ENCODE measurements around the gene MAP7D1. TPM values are rescaled to one million over a fixed set of nuclear protein-coding genes. Genes with fewer than 3 reads are reported as not detected.

The MAP7D1 gene
- total RNA-seq, 1 donor from 2014 or later, result 123 TPM

- no peak for DNase-seq (ENCODE audit: low spot score)
Observed at GRCh38 chr1:36126797-36127500, 29.0 kb upstream of the MAP7D1 start.

DNA sequence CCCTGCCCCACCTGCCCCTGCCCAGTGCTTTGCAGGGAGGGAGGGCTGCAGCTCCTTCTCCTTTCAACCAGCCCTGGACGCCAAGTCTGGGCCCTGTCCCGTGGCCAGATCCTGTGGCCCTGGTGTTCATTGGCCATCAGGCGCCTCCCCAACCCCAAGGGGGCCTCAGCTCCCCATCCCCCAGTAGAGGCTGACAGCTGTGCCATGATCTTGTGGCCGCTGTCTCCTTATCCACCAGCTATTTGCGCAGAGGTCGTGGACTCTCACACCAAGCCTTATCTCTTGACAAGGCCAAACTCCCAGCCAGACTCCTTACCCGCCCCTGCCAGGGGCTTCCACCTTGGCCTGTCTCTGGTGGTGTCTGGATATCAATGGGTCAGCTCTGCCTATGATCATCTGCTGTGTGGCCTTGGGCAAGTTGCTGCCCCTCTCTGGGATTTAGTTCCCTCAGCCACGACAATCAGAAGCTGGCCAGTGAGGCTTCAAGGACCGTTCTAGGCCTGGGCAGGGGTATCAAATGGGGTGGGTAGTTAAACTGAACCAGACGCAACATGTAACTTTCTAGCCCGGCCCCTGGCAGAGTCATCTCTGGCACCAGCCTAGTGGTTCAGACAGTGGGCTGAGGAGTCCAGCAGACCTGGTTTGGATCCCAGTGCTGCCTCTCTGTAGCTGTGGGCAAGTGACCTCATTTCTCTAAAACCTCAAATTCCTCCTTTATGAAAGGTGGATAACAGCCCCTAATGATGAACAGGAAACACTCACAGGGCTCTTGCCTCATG is 27.6 kb upstream of the MAP7D1 start:
- no peak for DNase-seq (ENCODE audit: low spot score)

GRCh38 chr1:36128905-36129206 is 27.1 kb upstream of the MAP7D1 start:
- DNase-seq (ENCODE audit: low spot score), result no peak

- DNase-seq (ENCODE audit: low spot score), result no peak
Observed at GRCh38 chr1:36132029-36132428, 23.9 kb upstream of the MAP7D1 start.

DNA sequence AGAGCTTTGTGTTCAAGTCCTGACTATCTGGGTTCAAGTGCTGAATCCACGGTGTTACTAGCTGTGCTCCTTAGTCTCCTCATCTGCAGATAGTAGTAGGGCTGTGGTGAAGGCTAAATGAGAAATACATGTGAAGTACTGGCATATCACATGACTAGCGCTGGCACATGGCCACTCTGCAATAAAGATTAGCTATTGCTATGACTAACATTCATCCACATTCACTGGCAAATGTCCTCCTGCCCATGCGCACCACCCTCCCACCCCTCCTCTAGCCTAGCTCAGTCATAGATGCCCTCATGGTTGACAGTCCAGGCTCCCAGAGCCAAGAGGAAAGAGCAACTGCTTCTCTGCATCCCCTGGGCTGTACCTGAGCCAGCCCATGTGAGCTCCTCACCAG is 22.5 kb upstream of the MAP7D1 start:
- DNase-seq (ENCODE audit: low spot score), result peak; percentile 84

- no peak for DNase-seq (ENCODE audit: low spot score)
Observed at GRCh38 chr1:36134031-36134430, 21.9 kb upstream of the MAP7D1 start.

DNA sequence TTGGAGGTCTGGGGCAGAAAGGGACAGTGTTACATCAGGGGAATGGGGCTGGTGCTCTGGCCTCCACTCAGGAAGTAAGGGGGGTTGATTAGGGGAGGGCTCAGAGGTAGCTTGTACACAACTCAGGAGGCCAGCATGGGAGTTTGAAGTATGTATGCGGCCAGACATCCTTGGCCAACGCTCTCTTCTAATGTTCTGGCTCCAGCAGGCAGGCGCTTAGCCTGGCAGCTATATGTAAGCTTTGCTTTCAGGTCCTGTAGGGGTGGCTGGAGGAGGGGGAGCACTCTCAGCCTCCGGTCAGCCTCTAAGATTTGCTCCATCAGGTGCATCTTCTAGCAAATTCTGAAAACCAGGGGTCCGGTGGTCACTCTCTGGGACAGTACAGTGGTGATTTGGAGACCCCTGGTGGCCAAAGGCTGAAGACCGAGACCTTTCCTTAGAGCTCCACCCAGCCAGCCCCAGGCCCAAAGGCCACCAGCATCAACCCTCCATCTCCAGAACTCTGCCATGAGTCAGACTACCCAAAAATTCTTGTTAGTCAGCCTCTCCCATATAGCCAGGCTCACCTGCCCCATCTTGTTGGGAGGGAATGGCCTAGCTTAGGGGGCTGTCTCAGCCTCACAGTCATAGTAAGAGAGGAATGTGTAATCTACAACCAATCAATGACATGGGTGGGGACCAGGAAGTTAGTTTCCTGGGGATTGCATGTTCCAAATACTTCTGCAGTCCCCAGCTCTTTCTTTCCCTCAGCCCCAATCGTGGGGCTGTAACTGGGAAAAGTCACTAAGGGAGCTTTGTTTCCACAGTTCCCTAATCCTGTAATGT is 21.2 kb upstream of the MAP7D1 start:
- DNase-seq (ENCODE audit: low spot score), result peak; percentile 41

DNA sequence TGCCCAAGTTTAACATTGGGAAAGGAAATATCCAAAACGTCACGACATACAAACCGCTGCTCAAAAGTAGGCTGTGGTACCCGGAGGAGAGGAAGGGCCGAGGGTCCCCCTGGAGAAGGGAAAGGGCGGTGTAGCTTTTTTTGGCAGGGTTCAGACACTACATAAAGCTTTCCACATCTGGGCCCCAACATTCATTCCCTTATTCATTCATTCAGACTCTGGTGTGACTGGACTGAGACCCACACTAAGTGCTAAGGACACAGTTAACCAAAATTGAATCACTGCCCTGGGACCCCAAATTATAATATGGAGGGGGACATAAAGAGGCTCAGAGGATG is 20.7 kb upstream of the MAP7D1 start:
- no peak for DNase-seq (ENCODE audit: low spot score)

GRCh38 chr1:36135796-36136195 is 20.2 kb upstream of the MAP7D1 start:
- DNase-seq (ENCODE audit: low spot score), result no peak

DNA sequence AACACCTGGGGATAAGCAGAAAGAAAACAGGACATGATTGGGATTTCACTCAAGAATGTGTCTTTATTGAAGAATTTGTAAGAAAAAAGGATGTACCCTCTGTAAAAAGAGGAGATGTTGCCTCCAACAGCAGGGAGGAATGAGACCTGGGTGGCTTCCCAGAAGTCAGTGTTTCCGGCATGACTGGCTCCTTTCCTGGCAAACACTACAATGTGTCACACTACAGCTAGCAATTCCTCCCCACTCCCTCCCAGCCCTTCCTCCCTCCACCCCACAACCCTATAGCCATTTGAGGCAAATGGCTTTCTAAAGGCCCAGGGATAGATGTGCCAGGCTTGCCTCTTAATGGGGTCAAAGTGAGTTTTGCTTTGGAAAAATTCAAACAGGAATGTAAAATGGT is 19.4 kb upstream of the MAP7D1 start:
- no peak for DNase-seq (ENCODE audit: low spot score)

- no peak for DNase-seq (ENCODE audit: low spot score)
Observed at GRCh38 chr1:36137226-36137625, 18.7 kb upstream of the MAP7D1 start.

DNA sequence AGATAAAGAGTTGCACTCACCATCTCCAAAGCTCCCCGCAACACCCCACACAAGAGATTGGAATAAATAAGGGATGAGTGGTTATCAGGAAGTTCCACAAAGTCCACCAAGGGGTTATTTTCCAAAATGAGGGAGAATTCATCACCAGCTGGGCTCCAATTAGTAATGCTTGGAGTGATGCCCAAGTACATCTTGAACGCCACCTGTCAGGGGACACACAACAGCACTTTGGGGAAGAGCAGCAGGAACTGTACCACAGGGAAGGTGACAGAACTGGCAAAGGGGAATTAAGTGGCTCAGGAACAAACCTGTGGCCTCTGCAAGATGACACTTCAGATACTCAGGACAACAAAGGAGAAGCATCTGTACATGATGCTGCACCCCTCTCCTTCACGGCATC is 18.2 kb upstream of the MAP7D1 start:
- DNase-seq (ENCODE audit: low spot score), result no peak

DNA sequence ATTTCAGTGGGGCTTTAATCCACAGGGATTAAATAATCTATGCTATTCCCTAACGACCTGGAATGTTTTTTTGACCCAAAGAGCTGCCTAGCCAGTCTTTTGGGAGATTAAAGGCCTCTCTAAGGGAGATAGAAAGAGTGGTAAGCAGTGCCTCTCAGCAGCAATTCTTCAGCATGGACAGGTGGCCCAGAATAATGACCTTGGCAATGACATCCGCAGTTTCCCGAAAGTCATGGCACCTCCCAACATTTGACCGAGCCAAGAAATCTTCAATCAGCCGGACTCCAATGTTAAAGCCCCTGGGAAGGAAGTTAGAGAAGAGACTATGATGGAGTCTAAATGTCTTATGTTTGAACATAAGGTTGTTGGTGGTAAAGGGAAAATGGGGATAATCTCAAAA is 16.4 kb upstream of the MAP7D1 start:
- DNase-seq (ENCODE audit: low spot score), result no peak

GRCh38 chr1:36142121-36142520 is 13.8 kb upstream of the MAP7D1 start:
- no peak for DNase-seq (ENCODE audit: low spot score)

GRCh38 chr1:36143424-36143823 is 12.5 kb upstream of the MAP7D1 start:
- no peak for DNase-seq (ENCODE audit: low spot score)

- no peak for DNase-seq (ENCODE audit: low spot score)
Observed at GRCh38 chr1:36144413-36144812, 11.5 kb upstream of the MAP7D1 start.

- no peak for DNase-seq (ENCODE audit: low spot score)
Observed at GRCh38 chr1:36148821-36149236, 7.1 kb upstream of the MAP7D1 start.

GRCh38 chr1:36149237-36149972 is 6.6 kb upstream of the MAP7D1 start, which contains the start of gene TRAPPC3:
TRAPPC3 (minus strand) TSS chr1:36149486; CDS start chr1:36149378, 108 bp downstream.
- peak; percentile 100 for DNase-seq (ENCODE audit: low spot score)

DNA sequence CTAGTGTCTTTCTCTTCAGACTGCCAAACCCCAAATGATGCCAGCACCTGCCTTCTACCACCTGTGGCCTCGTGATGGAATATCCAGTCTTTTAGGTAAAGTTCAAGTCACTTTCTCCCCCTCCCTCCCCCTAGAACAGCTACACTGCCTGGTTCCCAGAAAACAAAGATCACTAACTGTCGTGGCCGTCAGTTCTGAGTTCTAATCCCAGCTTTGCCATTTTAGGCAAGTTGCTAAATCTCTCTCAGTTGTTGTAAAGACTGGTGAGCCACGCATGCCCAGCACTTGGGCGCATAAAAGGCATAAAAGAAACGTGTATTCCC is 6.0 kb upstream of the MAP7D1 start:
- no peak for DNase-seq (ENCODE audit: low spot score)

GRCh38 chr1:36150296-36151133 is 5.4 kb upstream of the MAP7D1 start:
- peak; percentile 93 for DNase-seq (ENCODE audit: low spot score)

GRCh38 chr1:36151134-36151844 is 4.7 kb upstream of the MAP7D1 start:
- DNase-seq (ENCODE audit: low spot score), result no peak

Measured in mucosa of gallbladder (tissue), 1 donor.